GM15510 (cell line): Measurements from ENCODE around the gene PTPN9.

ENCODE experiments used
- POLR2A ChIP-seq: IDR thresholded peaks from 3 replicates; pipeline ENCODE4 v1.6.1; 2011; ENCODE audit warnings: borderline replicate concordance; ENCODE audit not compliant: insufficient read length; ENCODE audit errors: extremely low read depth

PTPN9 gene

GRCh38 chr15:75451202-75451673, 127.9 kb downstream of the PTPN9 start:
- peak; percentile 37 for TF ChIP-seq POLR2A

- no peak for TF ChIP-seq POLR2A
Observed at GRCh38 chr15:75450307-75451201, 128.6 kb downstream of the PTPN9 start.

- TF ChIP-seq POLR2A, result no peak
Observed at GRCh38 chr15:75449585-75450306, 129.4 kb downstream of the PTPN9 start.

GRCh38 chr15:75446151-75446550, 133.0 kb downstream of the PTPN9 start:
- no peak for TF ChIP-seq POLR2A

GRCh38 chr15:75437721-75438120, 141.4 kb downstream of the PTPN9 start:
- no peak for TF ChIP-seq POLR2A

- no peak for TF ChIP-seq POLR2A
Observed at GRCh38 chr15:75436881-75437280, 142.2 kb downstream of the PTPN9 start.

- no peak for TF ChIP-seq POLR2A
Observed at GRCh38 chr15:75431682-75432081, 147.4 kb downstream of the PTPN9 start.

GRCh38 chr15:75431270-75431669, 147.8 kb downstream of the PTPN9 start:
- TF ChIP-seq POLR2A, result no peak

GRCh38 chr15:75430259-75430658, 148.9 kb downstream of the PTPN9 start:
- TF ChIP-seq POLR2A, result no peak

GRCh38 chr15:75428152-75428551, 151.0 kb downstream of the PTPN9 start:
- TF ChIP-seq POLR2A, result no peak

- TF ChIP-seq POLR2A, result no peak
Observed at GRCh38 chr15:75425966-75426500, 153.1 kb downstream of the PTPN9 start.

- no peak for TF ChIP-seq POLR2A
Observed at GRCh38 chr15:75422554-75422953, 156.6 kb downstream of the PTPN9 start.

GRCh38 chr15:75420698-75421097, 158.4 kb downstream of the PTPN9 start:
- no peak for TF ChIP-seq POLR2A

GRCh38 chr15:75416584-75416983, 162.5 kb downstream of the PTPN9 start:
- no peak for TF ChIP-seq POLR2A
